HG02759 (cell line): ENCODE results near the gene GPR156.
"Not testable (repeated sequence)": the region's sequence is repeated elsewhere in the genome, so short reads cannot be mapped to it uniquely, and the experiment has no call there.

ENCODE experiments used
- ATAC-seq: cut with Tn5 transposase; IDR thresholded peaks from one replicate; pipeline ENCODE4 v1.9.1; 2021; ENCODE audit warnings: mild to moderate bottlenecking, moderate library complexity; ENCODE audit not compliant: unreplicated experiment

GPR156 gene

GRCh38 chr3:120163816-120164215 is 121.2 kb downstream of the GPR156 start:
- no peak for ATAC-seq

- no peak for ATAC-seq
Observed at GRCh38 chr3:120163026-120163425, 122.0 kb downstream of the GPR156 start.

DNA sequence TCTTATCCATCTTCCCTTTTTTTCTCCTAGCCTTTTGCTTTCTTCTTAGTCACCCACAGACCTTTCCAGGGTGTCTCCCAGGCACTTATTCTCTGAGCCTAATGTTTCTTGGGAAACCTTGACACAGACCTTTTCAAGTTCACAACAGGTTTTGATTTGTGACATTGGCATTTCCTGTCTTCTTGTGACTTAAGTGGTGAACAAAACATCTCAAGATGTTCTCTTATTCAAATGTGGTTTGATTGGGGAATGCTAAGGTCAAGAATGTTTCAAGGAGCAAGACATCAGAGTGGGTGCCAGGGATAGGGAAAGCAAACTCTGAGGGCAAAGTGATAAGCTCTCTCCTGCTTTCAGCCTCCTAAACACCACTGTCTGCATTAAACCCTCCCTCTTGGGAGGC is 122.6 kb downstream of the GPR156 start:
- ATAC-seq = no peak

GRCh38 chr3:120161902-120162301 is 123.1 kb downstream of the GPR156 start:
- no peak for ATAC-seq

- no peak for ATAC-seq
Observed at GRCh38 chr3:120160050-120160449, 125.0 kb downstream of the GPR156 start.

DNA sequence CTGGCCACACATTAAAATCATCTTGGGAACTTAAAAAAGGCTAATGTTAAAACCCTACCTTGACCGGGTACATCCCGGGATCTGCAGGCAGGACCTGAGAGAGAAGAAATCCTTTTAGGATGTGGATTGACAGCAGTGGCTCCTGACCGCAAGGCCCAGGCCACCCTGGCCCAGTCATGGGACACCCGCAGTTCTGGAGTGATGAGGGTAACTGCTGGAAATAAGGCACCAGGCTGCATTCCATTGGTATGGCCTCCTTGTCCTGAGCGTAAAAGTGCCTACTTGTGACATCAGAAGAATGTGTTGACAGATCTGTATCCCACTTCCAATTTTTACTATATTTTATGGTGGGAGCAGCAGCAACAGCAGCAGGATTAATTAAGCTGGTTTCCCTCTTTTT is 127.3 kb downstream of the GPR156 start:
- no peak for ATAC-seq

- no peak for ATAC-seq
Observed at GRCh38 chr3:120157113-120157512, 127.9 kb downstream of the GPR156 start.

- ATAC-seq = no peak
Observed at GRCh38 chr3:120156699-120157098, 128.3 kb downstream of the GPR156 start.

DNA sequence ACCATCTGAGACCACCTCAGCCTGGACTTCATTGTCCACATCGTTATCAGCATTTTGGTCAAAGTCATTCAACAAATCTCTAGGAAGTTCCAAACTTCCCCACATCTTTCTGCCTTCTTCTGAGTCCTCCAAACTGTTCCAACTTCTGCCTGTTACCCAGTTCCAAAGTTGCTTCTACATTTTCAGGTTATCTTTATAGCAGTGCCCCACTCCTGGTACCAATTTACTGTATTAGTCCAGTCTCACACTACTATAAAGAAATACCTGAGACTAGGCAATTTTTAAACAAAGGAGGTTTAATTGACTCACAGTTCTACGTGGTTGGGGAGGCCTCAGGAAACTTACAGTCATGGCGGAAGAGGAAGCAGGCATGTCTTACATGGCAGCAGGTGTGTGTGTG is 129.3 kb downstream of the GPR156 start:
- ATAC-seq = not testable (repeated sequence)

DNA sequence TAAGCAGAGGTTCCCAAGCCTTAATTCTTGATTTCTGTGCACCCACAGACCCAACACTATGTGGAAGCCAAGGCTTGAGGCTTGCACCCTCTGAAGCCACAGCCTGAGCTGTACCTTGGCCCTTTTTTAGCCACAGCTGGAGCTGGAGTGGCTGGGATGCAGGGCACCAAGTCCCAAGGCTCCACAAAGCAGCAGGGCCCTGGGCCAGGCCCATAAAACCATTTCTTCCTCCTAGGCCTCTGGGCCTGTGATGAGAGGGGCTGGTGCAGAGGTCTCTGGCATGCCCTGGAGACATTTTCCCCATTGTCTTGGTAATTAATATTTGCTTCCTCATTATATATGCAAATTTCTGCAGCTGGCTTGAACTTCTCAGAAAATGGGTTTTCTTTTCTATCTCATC is 129.9 kb downstream of the GPR156 start:
- no peak for ATAC-seq

DNA sequence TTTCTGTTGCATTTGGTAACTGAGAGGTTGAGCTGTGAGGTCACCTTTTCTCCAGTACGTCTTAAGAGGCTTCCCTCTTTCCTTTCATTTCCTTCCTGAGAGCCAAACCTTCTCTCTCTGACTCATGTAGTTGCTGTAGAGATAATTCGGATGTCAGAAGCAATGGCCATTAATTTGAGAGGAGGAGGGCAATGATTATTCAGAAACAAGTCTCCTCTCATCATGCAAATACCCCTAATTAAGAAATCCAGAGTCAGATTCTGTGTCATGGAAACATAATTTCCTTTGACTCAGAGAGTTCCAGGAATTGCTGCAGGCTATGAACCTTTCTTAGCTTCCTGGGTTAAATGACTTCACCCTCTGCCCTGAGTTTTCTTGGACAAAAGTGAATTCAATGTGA is 131.7 kb downstream of the GPR156 start:
- no peak for ATAC-seq

GRCh38 chr3:120151791-120152190 is 133.2 kb downstream of the GPR156 start:
- no peak for ATAC-seq

- no peak for ATAC-seq
Observed at GRCh38 chr3:120148187-120148949, 136.7 kb downstream of the GPR156 start.

DNA sequence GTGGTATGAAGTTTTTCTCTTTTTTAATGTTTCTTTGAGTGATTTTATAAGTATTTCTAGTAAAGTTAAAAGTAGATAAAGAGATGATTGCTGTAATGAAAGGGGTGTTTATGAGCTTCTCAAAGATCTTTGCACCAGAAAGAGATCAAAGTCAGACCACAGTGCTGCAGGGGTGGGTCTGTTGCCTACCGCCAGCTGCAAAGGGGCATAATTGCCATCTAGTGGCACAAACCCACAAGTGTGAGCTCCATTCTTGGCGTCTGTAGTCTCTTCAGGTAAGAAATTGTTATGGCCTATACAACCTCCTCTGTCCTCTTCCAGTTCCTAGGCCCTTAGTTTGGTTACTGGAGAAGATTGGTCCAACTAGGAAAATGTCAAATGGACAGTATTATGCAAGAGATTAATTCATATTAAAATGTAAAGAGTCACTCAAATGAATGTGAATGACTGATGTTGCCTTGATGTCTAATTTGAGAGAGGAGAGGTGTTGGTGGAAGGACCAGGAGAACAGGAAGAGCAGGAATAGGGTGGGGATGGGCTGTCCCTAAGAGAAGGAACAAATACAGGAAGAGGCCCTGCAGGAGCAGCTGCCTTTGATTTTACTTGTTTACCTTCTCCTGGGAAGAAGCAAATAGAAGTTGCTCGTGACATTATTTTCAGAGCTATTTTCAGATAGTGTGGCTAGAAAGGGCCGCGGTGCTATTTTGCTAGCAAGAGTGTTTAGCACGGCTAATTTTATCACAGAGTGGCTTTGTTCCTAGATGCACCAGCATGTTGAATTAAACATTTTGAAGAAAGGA is 137.8 kb downstream of the GPR156 start:
- ATAC-seq = peak; percentile 51

- ATAC-seq = peak; percentile 62
Observed at GRCh38 chr3:120145542-120146285, 139.3 kb downstream of the GPR156 start.

DNA sequence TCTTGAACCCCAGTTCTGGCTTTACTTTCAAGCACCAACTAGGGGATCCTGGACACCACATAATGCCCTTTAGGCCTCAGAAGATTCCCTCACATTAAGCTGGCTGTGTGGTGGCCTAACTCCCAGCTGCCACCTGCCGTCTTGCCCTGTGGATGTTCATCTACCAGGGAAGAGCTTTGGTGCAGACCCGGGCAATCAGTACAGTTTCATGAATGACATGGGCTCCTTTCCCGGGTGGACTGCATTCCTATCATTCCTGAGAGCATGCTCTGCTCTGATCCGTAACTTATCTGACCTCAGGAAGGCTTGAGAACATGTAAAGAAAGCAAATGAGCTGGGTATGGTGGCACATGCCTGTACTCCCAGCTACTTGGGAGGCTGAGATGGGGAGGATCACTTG is 140.8 kb downstream of the GPR156 start:
- ATAC-seq = no peak

- ATAC-seq = no peak
Observed at GRCh38 chr3:120143676-120144075, 141.3 kb downstream of the GPR156 start.

GRCh38 chr3:120142236-120142635 is 142.8 kb downstream of the GPR156 start:
- ATAC-seq = no peak

GRCh38 chr3:120140098-120140742 is 144.8 kb downstream of the GPR156 start:
- no peak for ATAC-seq

GRCh38 chr3:120139140-120139539 is 145.9 kb downstream of the GPR156 start:
- ATAC-seq = no peak

GRCh38 chr3:120137548-120137947 is 147.5 kb downstream of the GPR156 start:
- no peak for ATAC-seq
